GM18508 (cell line): ENCODE results near the gene ZNF880.
"Not testable (repeated sequence)": the region's sequence is repeated elsewhere in the genome, so short reads cannot be mapped to it uniquely, and the experiment has no call there.

ENCODE experiments used
- ATAC-seq: cut with Tn5 transposase; IDR thresholded peaks from one replicate; pipeline ENCODE4 v1.9.1; 2021; ENCODE audit warnings: moderate number of reproducible peaks; ENCODE audit not compliant: insufficient read depth, unreplicated experiment

Gene ZNF880

GRCh38 chr19:52369559-52370340 lies at the start of gene ZNF880:
Gene ZNF880, plus strand, starts transcription at chr19:52369923. Its CDS starts 43 bp downstream, at chr19:52369966.
- no peak for ATAC-seq

- no peak for ATAC-seq
Observed at GRCh38 chr19:52322429-52322828, 47.3 kb upstream of the ZNF880 start.

GRCh38 chr19:52331757-52332156 lies 38.0 kb upstream of the ZNF880 start:
- ATAC-seq: no peak

GRCh38 chr19:52335768-52336116 lies 34.0 kb upstream of the ZNF880 start:
- ATAC-seq: no peak

GRCh38 chr19:52336117-52336790 lies 33.5 kb upstream of the ZNF880 start, which contains the start of gene ZNF610:
Gene ZNF610, plus strand, starts transcription at chr19:52336243. Its CDS starts 12,930 bp downstream, at chr19:52349173.
- ATAC-seq: no peak

- no peak for ATAC-seq
Observed at GRCh38 chr19:52336791-52337381, 32.8 kb upstream of the ZNF880 start.

GRCh38 chr19:52339022-52339421 lies 30.7 kb upstream of the ZNF880 start:
- not testable (repeated sequence) for ATAC-seq

GRCh38 chr19:52343548-52343947 lies 26.2 kb upstream of the ZNF880 start:
- no peak for ATAC-seq

GRCh38 chr19:52345162-52345561 lies 24.6 kb upstream of the ZNF880 start:
- no peak for ATAC-seq

GRCh38 chr19:52351512-52351911 lies 18.2 kb upstream of the ZNF880 start:
- no peak for ATAC-seq

- ATAC-seq: no peak
Observed at GRCh38 chr19:52366414-52366824, 3.3 kb upstream of the ZNF880 start.

GRCh38 chr19:52370341-52370710 lies 603 bp downstream of the ZNF880 start:
- no peak for ATAC-seq

- ATAC-seq: no peak
Observed at GRCh38 chr19:52391135-52391534, 21.4 kb downstream of the ZNF880 start.

- peak; percentile 58 for ATAC-seq
Observed at GRCh38 chr19:52397310-52398080, 27.8 kb downstream of the ZNF880 start, which contains the start of gene ZNF528. Gene ZNF528, plus strand, starts transcription at chr19:52397849. Its CDS starts 4,165 bp downstream, at chr19:52402014.

- no peak for ATAC-seq
Observed at GRCh38 chr19:52398081-52398441, 28.3 kb downstream of the ZNF880 start.

- ATAC-seq: no peak
Observed at GRCh38 chr19:52410276-52410675, 40.6 kb downstream of the ZNF880 start.

- no peak for ATAC-seq
Observed at GRCh38 chr19:52415711-52416110, 46.0 kb downstream of the ZNF880 start.

- ATAC-seq: no peak
Observed at GRCh38 chr19:52428937-52429336, 59.2 kb downstream of the ZNF880 start, which contains the start of gene ZNF534. Gene ZNF534, plus strand, starts transcription at chr19:52429148. Its CDS starts 2,327 bp downstream, at chr19:52431475.
